Activated T-cell treated with anti-CD3 and anti-CD28 coated beads, Interleukin-2, amount 50 U/mL, for 72 hours (primary cell): ENCODE data around the gene ABCC1. TPM values are rescaled to one million over a fixed set of nuclear protein-coding genes. Genes with fewer than 3 reads are reported as not detected.
"Not testable (repeated sequence)": the region's sequence is repeated elsewhere in the genome, so short reads cannot be mapped to it uniquely, and the experiment has no call there.

Experiments used
- ATAC-seq, 2 donors: fragments of 150-1000 bp; cut with Tn5 transposase; replicated peaks in 1 of 2; 2 replicates each; pipeline ENCODE4 v1.10.0; 2021; ENCODE audit warnings: moderate library complexity in 2 of 2, mild to moderate bottlenecking in 1 of 2
- DNase-seq, 2 donors: peaks; one replicate each; pipeline ENCODE4 v3.0.0; 2021 to 2022; ENCODE audit warnings: mixed read lengths in 1 of 2
- H3K27ac Mint-ChIP-seq: one replicate; pipeline ENCODE4 v1.8.0; 2022; ENCODE audit warnings: mild to moderate bottlenecking, moderate library complexity, mixed read lengths
- H3K27me3 Mint-ChIP-seq: one replicate; pipeline ENCODE4 v1.8.0; 2022; ENCODE audit warnings: low read depth, mixed read lengths
- H3K36me3 Mint-ChIP-seq, 2 donors: one replicate each; pipeline ENCODE4 v1.8.0; 2022; ENCODE audit warnings: mixed read lengths in 2 of 2, mild to moderate bottlenecking in 1 of 2; ENCODE audit not compliant: insufficient read depth in 2 of 2
- H3K4me1 Mint-ChIP-seq: one replicate; pipeline ENCODE4 v1.8.0; 2022; ENCODE audit warnings: low read depth, mixed read lengths
- H3K4me3 Mint-ChIP-seq, 2 donors: one replicate each; pipeline ENCODE4 v1.8.0; 2022; ENCODE audit warnings: mild to moderate bottlenecking in 2 of 2, mixed read lengths in 2 of 2, moderate library complexity in 2 of 2
- H3K9me3 Mint-ChIP-seq, 2 donors: one replicate each; pipeline ENCODE4 v1.8.0; 2022; ENCODE audit warnings: mixed read lengths in 2 of 2
- total RNA-seq, 2 donors: library from RNA; stranded (reverse); gene quantifications; one replicate each; pipeline ENCODE4 v1.2.3, GENCODE V29; 2022

The ABCC1 gene
- total RNA-seq, 2 donors from 2014 or later, result 82.3 to 90.4 TPM

DNA sequence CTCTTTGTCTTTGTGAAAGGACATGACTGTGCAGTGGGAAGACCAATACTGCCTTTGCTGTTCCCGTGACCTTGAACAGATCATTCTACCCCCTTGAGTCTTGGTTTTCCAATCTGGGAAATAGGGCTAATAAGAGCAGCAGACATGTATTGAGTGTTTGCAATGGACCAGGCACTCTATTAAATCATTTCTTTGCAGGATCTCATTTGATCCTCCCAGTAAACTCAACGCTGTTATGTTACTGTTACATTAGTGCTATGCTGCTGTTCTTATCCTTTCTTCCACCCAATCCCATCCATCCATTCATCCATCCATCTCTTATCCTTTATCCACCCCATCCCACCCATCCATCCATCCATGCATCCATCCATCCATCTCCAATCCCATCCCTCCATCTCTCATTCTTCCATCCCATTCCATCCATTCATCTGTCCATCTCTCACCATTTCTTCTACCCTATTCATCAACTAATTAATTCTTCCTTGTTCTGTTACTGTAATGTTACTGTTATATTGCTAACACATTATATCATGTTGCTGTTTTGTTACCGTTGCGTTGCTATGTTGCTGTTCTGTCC, 208.8 kb downstream of the ABCC1 start:
- Mint-ChIP-seq H3K9me3 (peaks cover 10 to 11% of the 10 kb centered on the region in 2 donors), H3K36me3 (peaks cover 10 to 13% of the 10 kb centered on the region in 2 donors), H3K4me3 (no peak overlapping the region), H3K4me1 (no peaks in the 10 kb centered on the region), H3K27ac (no peak overlapping the region), H3K27me3 (peaks cover 15% of the 10 kb centered on the region)
- ATAC-seq (no peak), DNase-seq (no peak)

DNA sequence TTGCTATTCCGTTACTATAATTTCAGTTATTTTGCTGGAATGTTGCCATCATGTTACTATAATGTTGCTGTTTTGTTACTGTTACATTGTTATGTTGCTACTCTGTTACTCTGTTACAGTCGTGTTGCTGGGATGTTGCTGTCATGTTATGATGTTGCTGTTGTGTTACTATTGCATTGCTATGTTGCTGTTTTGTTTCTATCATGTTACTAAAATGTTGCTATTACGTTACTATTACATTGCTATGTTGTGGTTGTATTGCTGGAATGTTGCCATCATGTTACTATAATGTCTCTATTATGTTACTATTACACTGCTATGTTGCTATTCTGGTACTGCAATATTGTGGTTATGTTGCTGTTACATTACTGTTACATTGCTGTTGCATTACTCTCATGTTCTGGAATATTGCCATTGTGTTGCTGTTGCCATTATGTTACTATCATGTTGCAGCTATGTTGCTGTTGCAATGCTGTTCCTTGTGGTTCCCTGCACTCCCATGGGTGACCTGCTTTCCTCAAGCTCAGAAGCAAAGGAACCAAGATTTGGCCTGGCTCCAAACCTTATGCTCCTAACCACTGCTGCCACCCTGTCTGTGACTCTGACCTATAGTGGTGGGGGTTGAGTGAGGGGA, 209.4 kb downstream of the ABCC1 start:
- Mint-ChIP-seq H3K36me3 (peaks cover 10 to 13% of the 10 kb centered on the region in 2 donors), H3K4me1 (no peaks in the 10 kb centered on the region)
- DNase-seq, result no peak

DNA sequence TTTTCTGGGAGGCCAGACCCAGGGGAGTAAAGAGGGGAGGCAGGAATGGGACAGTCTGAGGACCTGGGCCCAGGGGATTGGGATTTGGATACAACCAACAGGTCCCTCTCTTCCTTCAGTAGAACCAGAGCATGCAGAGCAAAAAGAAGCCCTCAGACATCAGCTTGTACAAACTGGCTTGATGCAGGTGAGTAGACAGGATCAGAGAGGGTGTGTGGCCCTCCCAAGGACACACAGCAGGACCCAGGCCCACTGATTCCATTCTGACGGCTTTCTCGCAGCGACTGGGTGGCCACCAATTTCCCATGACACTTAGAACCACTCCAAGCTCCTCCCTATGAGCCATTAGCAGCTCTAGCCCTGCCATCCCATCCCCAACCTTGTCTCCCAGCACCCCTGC, 210.2 kb downstream of the ABCC1 start:
- no peak overlapping the region for H3K4me3 Mint-ChIP-seq
- H3K9me3 Mint-ChIP-seq, result peaks cover 10 to 11% of the 10 kb centered on the region in 2 donors

More for the DNA sequence above, 209.4 kb downstream of the ABCC1 start:
- H3K4me3 Mint-ChIP-seq, result no peak overlapping the region
- no peak for ATAC-seq
- peaks cover 10 to 11% of the 10 kb centered on the region in 2 donors for H3K9me3 Mint-ChIP-seq
- H3K27ac Mint-ChIP-seq, result no peak overlapping the region
- H3K27me3 Mint-ChIP-seq, result peaks cover 15% of the 10 kb centered on the region

DNA sequence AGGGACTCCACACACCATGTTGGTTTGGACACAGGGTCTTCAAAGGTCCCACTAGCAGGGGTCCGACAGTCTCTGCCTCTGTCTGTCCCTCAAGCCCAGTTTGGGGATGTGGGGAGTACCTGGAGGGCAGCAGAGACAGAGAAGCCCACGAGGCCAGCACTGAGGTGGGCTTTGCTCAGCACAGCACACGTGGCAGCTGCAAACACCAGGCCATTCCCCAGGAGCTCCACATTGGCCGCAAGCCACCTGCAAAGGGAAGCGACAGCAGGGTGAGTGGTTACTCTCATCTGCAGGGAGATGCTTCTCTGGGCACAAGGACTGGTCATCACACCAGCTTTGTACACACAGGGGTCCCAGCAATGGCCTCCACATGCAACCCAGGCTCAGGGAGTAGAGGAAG, 211.9 kb downstream of the ABCC1 start:
- Mint-ChIP-seq H3K4me3 (no peak overlapping the region), H3K4me1 (no peaks in the 10 kb centered on the region), H3K36me3 (peaks cover 10 to 13% of the 10 kb centered on the region in 2 donors), H3K27ac (no peak overlapping the region), H3K9me3 (peaks cover 10 to 11% of the 10 kb centered on the region in 2 donors), H3K27me3 (peaks cover 7% of the 10 kb centered on the region)
- no peak for DNase-seq
- ATAC-seq, result no peak

More for the DNA sequence above, 210.2 kb downstream of the ABCC1 start:
- Mint-ChIP-seq H3K27ac (no peak overlapping the region), H3K27me3 (peaks cover 15% of the 10 kb centered on the region), H3K4me1 (no peaks in the 10 kb centered on the region), H3K36me3 (peaks cover 10 to 13% of the 10 kb centered on the region in 2 donors)
- DNase-seq (no peak), ATAC-seq (no peak)

DNA sequence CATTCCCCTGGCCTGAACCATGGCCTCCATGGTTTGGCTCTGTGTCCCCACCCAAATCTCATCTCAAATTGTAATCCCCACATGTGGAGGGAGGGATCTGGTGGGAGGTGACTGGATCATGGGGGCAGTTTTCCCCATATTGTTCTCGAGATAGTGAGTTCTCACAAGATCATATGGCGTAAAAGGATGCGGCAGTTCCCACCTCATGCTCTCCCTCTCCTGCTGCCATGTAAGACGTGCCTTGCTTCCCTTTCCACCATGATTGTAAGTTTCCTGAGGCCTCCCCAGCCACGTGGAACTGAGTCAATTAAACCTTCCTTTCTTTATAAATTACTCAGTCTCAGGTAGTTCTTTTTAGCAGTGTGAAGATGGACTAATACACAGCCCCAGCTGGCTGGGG, 212.4 kb downstream of the ABCC1 start:
- H3K27ac Mint-ChIP-seq, H3K4me1 Mint-ChIP-seq, DNase-seq, H3K27me3 Mint-ChIP-seq, ATAC-seq, H3K4me3 Mint-ChIP-seq: not testable (repeated sequence)
- peaks cover 10 to 11% of the 10 kb centered on the region in 2 donors for H3K9me3 Mint-ChIP-seq
- H3K36me3 Mint-ChIP-seq, result peaks cover 10 to 13% of the 10 kb centered on the region in 2 donors

DNA sequence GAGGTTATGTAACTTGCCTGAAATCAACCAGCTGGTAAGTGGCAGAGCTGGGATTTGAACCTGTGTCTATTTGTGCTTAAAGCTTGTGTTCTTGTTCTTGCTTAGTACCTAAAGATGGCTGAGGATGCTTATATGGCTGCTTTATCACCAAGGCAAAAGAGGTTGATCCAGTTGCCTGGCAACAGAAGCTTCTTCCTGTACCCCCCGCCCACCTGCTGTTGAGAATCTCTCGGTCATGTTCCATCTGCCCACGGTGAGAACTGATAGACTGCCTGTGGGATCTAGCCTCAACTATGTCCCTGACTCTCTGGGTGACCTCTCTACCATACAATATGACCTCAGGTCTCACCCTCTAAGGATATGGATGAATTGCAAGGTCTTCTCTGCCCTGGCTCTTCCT, 213.2 kb downstream of the ABCC1 start:
- no peak overlapping the region for H3K4me3 Mint-ChIP-seq
- ATAC-seq, result no peak
- H3K4me1 Mint-ChIP-seq, result no peaks in the 10 kb centered on the region
- peaks cover 10 to 11% of the 10 kb centered on the region in 2 donors for H3K9me3 Mint-ChIP-seq
- H3K36me3 Mint-ChIP-seq, result peaks cover 10% of the 10 kb centered on the region in 2 donors
- DNase-seq, result no peak
- peaks cover 7% of the 10 kb centered on the region for H3K27me3 Mint-ChIP-seq
- no peak overlapping the region for H3K27ac Mint-ChIP-seq

DNA sequence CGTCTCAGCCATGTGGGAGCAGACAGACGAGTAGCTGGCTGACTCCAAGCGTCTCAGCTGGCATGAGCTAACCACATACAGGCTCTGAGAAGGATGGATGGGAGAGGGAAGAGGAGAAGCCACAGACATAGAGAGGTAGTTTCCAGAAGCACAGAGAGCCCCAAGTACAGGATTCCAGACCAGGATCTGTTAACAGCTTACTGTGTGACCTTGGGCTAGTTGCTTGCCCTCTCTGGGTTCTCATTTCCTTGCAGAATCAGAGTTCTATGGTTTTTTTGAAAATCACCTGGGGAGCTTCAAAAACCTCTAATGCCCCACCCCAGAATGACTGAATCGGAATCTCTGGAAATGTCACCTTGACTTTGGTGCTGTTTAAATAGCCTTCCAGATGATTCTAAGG, 213.7 kb downstream of the ABCC1 start:
- H3K9me3 Mint-ChIP-seq, result peaks cover 10% of the 10 kb centered on the region in 2 donors
- DNase-seq (no peak), ATAC-seq (no peak)
- no peaks in the 10 kb centered on the region for H3K4me1 Mint-ChIP-seq
- H3K27me3 Mint-ChIP-seq, result peaks cover 6% of the 10 kb centered on the region
- H3K36me3 Mint-ChIP-seq, result peaks cover 10% of the 10 kb centered on the region in 2 donors
- no peak overlapping the region for H3K27ac Mint-ChIP-seq
- no peak overlapping the region for H3K4me3 Mint-ChIP-seq

DNA sequence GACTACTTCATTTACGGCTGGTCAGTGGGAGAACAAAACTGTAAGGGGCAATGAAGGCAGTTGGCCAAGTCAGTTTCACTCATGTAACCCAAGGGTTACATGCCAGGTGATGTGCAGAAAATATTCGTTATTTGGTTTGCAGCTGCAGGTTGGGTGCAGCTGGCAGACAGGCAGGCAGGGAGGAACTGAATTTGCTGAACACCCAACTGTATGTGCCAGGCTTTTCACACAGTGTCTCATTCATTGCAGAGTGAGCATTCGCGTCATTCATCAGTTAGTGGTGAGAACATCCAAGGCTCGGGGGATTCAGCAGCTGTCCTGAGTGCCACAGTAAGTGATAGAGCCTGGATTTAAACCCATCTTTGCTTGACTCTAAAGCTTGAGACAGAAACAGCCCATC, 214.2 kb downstream of the ABCC1 start:
- no peaks in the 10 kb centered on the region for H3K4me1 Mint-ChIP-seq
- DNase-seq (no peak), ATAC-seq (no peak)
- no peak overlapping the region for H3K27ac Mint-ChIP-seq
- peaks cover 5% of the 10 kb centered on the region in 2 donors for H3K36me3 Mint-ChIP-seq
- H3K9me3 Mint-ChIP-seq, result peaks cover 5 to 6% of the 10 kb centered on the region in 2 donors
- H3K27me3 Mint-ChIP-seq, result peaks cover 1% of the 10 kb centered on the region
- no peak overlapping the region for H3K4me3 Mint-ChIP-seq

DNA sequence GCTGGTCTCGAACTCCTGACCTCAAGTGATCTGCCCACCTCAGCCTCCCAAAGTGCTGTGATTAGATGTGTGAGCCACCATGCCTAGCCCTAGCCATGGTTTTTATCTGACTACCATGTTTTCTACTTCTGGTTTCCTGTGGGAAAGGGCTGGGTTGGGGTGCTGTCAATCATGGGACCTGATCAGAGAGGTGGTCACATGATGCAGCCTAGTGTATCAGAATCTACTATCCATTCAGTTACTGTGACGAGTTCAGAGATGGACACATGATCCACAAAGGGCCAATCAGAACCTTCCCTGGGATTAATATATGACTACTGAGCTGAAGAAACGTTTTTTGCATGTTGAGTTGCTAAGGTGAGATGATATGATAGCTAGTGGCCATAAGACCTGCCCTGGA, 214.8 kb downstream of the ABCC1 start:
- Mint-ChIP-seq H3K4me1 (no peaks in the 10 kb centered on the region), H3K27ac (no peak overlapping the region), H3K9me3 (no peaks in the 10 kb centered on the region), H3K27me3 (no peaks in the 10 kb centered on the region), H3K4me3 (no peak overlapping the region), H3K36me3 (peaks cover 3% of the 10 kb centered on the region in 2 donors)
- ATAC-seq (no peak), DNase-seq (no peak)

DNA sequence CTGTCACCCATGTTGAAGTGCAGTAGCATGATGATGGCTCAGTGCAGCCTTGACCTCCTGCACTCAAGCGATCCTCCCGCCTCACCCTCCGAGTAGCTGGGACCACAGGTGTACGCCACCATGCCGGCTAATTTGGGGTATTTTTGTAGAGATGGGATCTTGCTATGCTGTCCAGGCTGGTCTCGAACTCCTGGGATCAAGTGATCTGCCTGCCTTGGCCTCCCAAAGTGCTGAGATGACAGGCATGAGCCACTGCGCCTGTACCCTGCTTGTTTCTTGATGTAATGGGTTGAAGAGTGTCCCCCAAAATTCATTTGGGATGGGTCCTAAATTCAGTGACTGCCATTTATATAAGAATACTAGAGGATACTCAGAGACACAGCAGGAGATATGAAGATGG, 216.7 kb downstream of the ABCC1 start:
- Mint-ChIP-seq H3K9me3 (no peaks in the 10 kb centered on the region), H3K36me3 (no peaks in the 10 kb centered on the region), H3K27me3 (no peaks in the 10 kb centered on the region), H3K27ac (no peak overlapping the region), H3K4me1 (no peaks in the 10 kb centered on the region), H3K4me3 (no peak overlapping the region)
- no peak for DNase-seq
- ATAC-seq, result no peak

DNA sequence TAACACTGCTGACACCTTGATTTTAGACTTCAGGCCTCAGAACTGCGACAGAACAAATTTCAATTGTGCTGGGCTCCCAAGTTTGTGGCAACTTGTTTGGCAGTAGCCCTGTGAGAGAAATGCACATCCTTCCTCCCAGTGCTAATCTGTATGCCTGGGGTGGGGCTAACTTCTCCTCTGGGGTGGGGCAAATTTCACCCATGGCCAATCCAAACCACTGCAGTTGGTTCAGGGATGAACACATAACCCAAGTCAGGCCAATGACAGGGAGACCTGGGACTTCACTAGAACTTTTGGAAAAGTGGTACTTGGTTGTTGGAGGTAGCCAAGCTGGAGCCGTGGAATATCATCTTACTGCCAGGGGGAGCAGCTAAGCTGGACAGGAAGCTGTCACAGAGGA, 217.5 kb downstream of the ABCC1 start:
- no peak overlapping the region for H3K4me3 Mint-ChIP-seq
- H3K36me3 Mint-ChIP-seq, result no peaks in the 10 kb centered on the region
- no peaks in the 10 kb centered on the region for H3K9me3 Mint-ChIP-seq
- ATAC-seq (no peak), DNase-seq (no peak)
- no peak overlapping the region for H3K27ac Mint-ChIP-seq
- H3K27me3 Mint-ChIP-seq, result no peaks in the 10 kb centered on the region
- no peaks in the 10 kb centered on the region for H3K4me1 Mint-ChIP-seq

DNA sequence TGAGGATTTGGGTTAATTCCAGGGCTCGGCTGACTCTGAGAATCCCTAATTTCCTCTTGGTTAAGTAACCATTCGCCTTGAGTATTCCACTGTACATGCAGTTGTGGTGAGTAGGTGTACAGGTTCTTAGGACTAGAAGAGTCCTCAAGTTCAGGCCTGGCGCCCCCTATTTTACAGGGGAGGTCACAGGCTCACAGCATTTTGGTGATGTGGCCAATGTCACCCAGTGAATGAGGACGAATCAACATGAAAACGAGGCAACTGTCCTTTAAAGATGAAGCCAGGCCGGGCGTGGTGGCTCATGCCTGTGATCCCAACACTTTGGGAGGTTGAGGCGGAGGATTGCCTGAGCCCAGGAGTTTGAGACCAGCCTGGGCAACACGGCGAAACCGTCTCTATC, 218.5 kb downstream of the ABCC1 start:
- no peak overlapping the region for H3K4me3 Mint-ChIP-seq
- no peaks in the 10 kb centered on the region for H3K27me3 Mint-ChIP-seq
- no peak for ATAC-seq
- no peaks in the 10 kb centered on the region for H3K36me3 Mint-ChIP-seq
- no peaks in the 10 kb centered on the region for H3K9me3 Mint-ChIP-seq
- no peak overlapping the region for H3K27ac Mint-ChIP-seq
- no peak for DNase-seq
- no peaks in the 10 kb centered on the region for H3K4me1 Mint-ChIP-seq

DNA sequence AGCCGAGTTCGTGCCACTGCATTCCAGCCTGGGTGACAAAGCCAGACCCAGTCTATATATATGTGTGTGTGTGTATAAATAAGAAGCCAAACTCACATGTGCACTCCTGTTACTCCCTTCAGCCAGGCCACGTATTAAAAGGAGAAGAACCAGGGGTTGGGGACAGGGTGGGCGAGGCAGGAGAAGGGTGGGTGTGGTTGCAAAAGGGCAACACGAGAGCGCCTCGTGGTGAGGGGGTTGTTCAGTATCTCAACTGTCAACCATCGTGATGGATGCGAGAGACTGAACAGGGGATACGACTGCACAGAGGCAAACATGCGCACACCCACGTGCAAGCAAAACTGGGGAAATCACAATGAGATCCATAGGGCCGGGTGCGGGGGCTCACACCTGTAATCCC, 219.0 kb downstream of the ABCC1 start:
- no peak overlapping the region for H3K4me3 Mint-ChIP-seq
- no peak overlapping the region for H3K27ac Mint-ChIP-seq
- DNase-seq (no peak), ATAC-seq (no peak)
- H3K9me3 Mint-ChIP-seq, result no peaks in the 10 kb centered on the region
- H3K36me3 Mint-ChIP-seq, result no peaks in the 10 kb centered on the region
- no peaks in the 10 kb centered on the region for H3K4me1 Mint-ChIP-seq
- H3K27me3 Mint-ChIP-seq, result no peaks in the 10 kb centered on the region

DNA sequence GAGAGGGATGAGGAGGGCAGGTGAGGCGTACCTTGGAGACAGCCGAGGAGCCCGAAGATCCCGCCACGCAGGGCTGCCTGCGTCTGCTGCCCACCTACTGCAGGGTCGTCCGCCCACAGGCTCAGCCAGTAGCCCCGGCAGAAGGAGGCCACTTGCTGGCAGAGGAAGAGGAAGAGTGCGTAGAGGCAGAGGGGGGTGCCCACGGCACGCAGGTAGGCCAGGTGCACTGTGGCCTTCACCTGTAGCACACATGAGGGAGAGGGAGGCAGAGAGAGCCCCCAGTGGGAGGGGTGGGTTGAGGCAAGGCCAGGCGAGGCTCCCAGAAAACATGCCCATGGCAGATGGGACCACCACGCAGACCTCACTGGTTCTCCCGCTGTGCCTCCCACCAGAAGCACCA, 220.2 kb downstream of the ABCC1 start:
- no peak for DNase-seq
- Mint-ChIP-seq H3K4me1 (no peaks in the 10 kb centered on the region), H3K27ac (no peak overlapping the region), H3K27me3 (no peaks in the 10 kb centered on the region), H3K4me3 (no peak overlapping the region), H3K36me3 (no peaks in the 10 kb centered on the region), H3K9me3 (no peaks in the 10 kb centered on the region)
- ATAC-seq, result no peak
